ENCODE results near the gene FGFR3. TPM values are rescaled to one million over a fixed set of nuclear protein-coding genes. Genes with fewer than 3 reads are reported as not detected.
"Not testable (repeated sequence)": the region's sequence is repeated elsewhere in the genome, so short reads cannot be mapped to it uniquely, and the experiment has no call there.

The FGFR3 gene
- total RNA-seq, 3 donors from 2014 or later (not counting 1 experiment from before 2014, with no cell fraction given), result not detected

GRCh38 chr4:1833307-1834046 lies 40.4 kb downstream of the FGFR3 start:
- Mint-ChIP-seq H3K27me3 (ENCODE audit: low read depth in 2 of 2) (no peaks in the 10 kb centered on the region), H3K27ac (no peak overlapping the region), H3K4me3 (no peak overlapping the region), H3K4me1 (peaks cover 0 to 4% of the 10 kb centered on the region in 2 donors), H3K9me3 (no peaks in the 10 kb centered on the region), H3K36me3 (no peaks in the 10 kb centered on the region)
- TF ChIP-seq CTCF (IDR thresholded peaks at IDR 0.05), result no peak
- H3K4me1 ChIP-seq (ENCODE audit: control insufficient read depth, insufficient read depth, low read length), result peaks cover 12% of the 10 kb centered on the region
- no peak overlapping the region for H3K27ac ChIP-seq (ENCODE audit: low read length)
- WGBS (ENCODE audit: insufficient coverage), result 87% methylated on average over 14 of the region's 14 CpGs
- H3K27me3 ChIP-seq (ENCODE audit: control insufficient read depth, insufficient read depth, low read length), result no peaks in the 10 kb centered on the region
- no peak for DNase-seq
- intact Hi-C loops (cut with micrococcal nuclease), result no loop called here
- no peaks in the 10 kb centered on the region for H3K9me3 ChIP-seq (ENCODE audit: control insufficient read depth, insufficient read depth, low read length)
- no peak overlapping the region for H3K4me3 ChIP-seq (ENCODE audit: low read length)
- peaks cover 55% of the 10 kb centered on the region for H3K36me3 ChIP-seq (ENCODE audit: control insufficient read depth, insufficient read depth, low read length)
- no peak for ATAC-seq

- H3K36me3 Mint-ChIP-seq, result peaks cover 6% of the 10 kb centered on the region
- Histone ChIP-seq H3K4me3 (ENCODE audit: low read length) (no peak overlapping the region), H3K36me3 (ENCODE audit: control insufficient read depth, insufficient read depth, low read length) (peaks cover 61% of the 10 kb centered on the region), H3K27me3 (ENCODE audit: control insufficient read depth, insufficient read depth, low read length) (no peaks in the 10 kb centered on the region), H3K9me3 (ENCODE audit: control insufficient read depth, insufficient read depth, low read length) (no peaks in the 10 kb centered on the region), H3K4me1 (ENCODE audit: control insufficient read depth, insufficient read depth, low read length) (peaks cover 12% of the 10 kb centered on the region), H3K27ac (ENCODE audit: low read length) (no peak overlapping the region)
- WGBS (ENCODE audit: insufficient coverage), result 60% methylated on average over 21 of the region's 21 CpGs
- no peaks in the 10 kb centered on the region for H3K27me3 Mint-ChIP-seq (ENCODE audit: low read depth in 2 of 2)
- H3K4me3 Mint-ChIP-seq, result no peak overlapping the region
- no peak for ATAC-seq
- DNase-seq, result no peak
- H3K9me3 Mint-ChIP-seq, result no peaks in the 10 kb centered on the region
- no peak for TF ChIP-seq CTCF (IDR thresholded peaks at IDR 0.05)
- intact Hi-C loops (cut with micrococcal nuclease), result no loop called here
- H3K4me1 Mint-ChIP-seq, result peaks cover 0 to 7% of the 10 kb centered on the region in 2 donors
- no peak overlapping the region for H3K27ac Mint-ChIP-seq
These were observed 41.1 kb downstream of the FGFR3 start for GRCh38 chr4:1834047-1834775.

GRCh38 chr4:1835836-1836235 lies 42.7 kb downstream of the FGFR3 start:
- H3K4me3 ChIP-seq (ENCODE audit: low read length); H3K27ac ChIP-seq (ENCODE audit: low read length); intact Hi-C loops (cut with micrococcal nuclease); H3K27me3 Mint-ChIP-seq (ENCODE audit: low read depth in 2 of 2); H3K4me3 Mint-ChIP-seq; H3K27ac Mint-ChIP-seq; H3K9me3 ChIP-seq (ENCODE audit: control insufficient read depth, insufficient read depth, low read length); DNase-seq; ATAC-seq; H3K9me3 Mint-ChIP-seq; H3K4me1 Mint-ChIP-seq; H3K36me3 Mint-ChIP-seq; H3K27me3 ChIP-seq (ENCODE audit: control insufficient read depth, insufficient read depth, low read length): not testable (repeated sequence)
- peaks cover 12% of the 10 kb centered on the region for H3K4me1 ChIP-seq (ENCODE audit: control insufficient read depth, insufficient read depth, low read length)
- 96% methylated on average over 8 of the region's 8 CpGs for WGBS (ENCODE audit: insufficient coverage)
- peaks cover 67% of the 10 kb centered on the region for H3K36me3 ChIP-seq (ENCODE audit: control insufficient read depth, insufficient read depth, low read length)

GRCh38 chr4:1836650-1837049 lies 43.6 kb downstream of the FGFR3 start:
- WGBS (ENCODE audit: insufficient coverage), result 96% methylated on average over 7 of the region's 7 CpGs

More at GRCh38 chr4:1836650-1837049, 43.6 kb downstream of the FGFR3 start:
- H3K4me3 ChIP-seq (ENCODE audit: low read length), result no peak overlapping the region
- TF ChIP-seq CTCF (IDR thresholded peaks at IDR 0.05), result no peak
- no peak for DNase-seq
- Mint-ChIP-seq H3K27ac (no peak overlapping the region), H3K27me3 (ENCODE audit: low read depth in 2 of 2) (no peaks in the 10 kb centered on the region), H3K36me3 (peaks cover 7% of the 10 kb centered on the region), H3K4me3 (no peak overlapping the region), H3K9me3 (no peaks in the 10 kb centered on the region), H3K4me1 (peaks cover 7 to 12% of the 10 kb centered on the region in 2 donors)
- no peak overlapping the region for H3K27ac ChIP-seq (ENCODE audit: low read length)
- no peak for ATAC-seq
- peaks cover 63% of the 10 kb centered on the region for H3K36me3 ChIP-seq (ENCODE audit: control insufficient read depth, insufficient read depth, low read length)
- intact Hi-C loops (cut with micrococcal nuclease), result no loop called here
- no peaks in the 10 kb centered on the region for H3K27me3 ChIP-seq (ENCODE audit: control insufficient read depth, insufficient read depth, low read length)
- H3K9me3 ChIP-seq (ENCODE audit: control insufficient read depth, insufficient read depth, low read length), result no peaks in the 10 kb centered on the region
- peaks cover 17% of the 10 kb centered on the region for H3K4me1 ChIP-seq (ENCODE audit: control insufficient read depth, insufficient read depth, low read length)
